IPS-20b (cell line): Measurements from ENCODE around the gene JKAMP.

Source experiments
- H3K27ac ChIP-seq: one replicate; pipeline ENCODE4 v1.5.1; 2013; ENCODE audit warnings: low read length
- H3K27me3 ChIP-seq: 2 replicates; pipeline ENCODE4 v1.6.1; 2013; ENCODE audit warnings: mild to moderate bottlenecking, low read length, inconsistent platforms; ENCODE audit not compliant: insufficient read depth
- H3K36me3 ChIP-seq: 2 replicates; pipeline ENCODE4 v1.6.1; 2013; ENCODE audit warnings: low read depth, mild to moderate bottlenecking, inconsistent platforms, low read length, moderate library complexity; ENCODE audit not compliant: insufficient read depth
- H3K4me1 ChIP-seq: 2 replicates; pipeline ENCODE4 v1.6.1; 2013; ENCODE audit warnings: mild to moderate bottlenecking, control low read depth, inconsistent platforms, low read length, moderate library complexity; ENCODE audit not compliant: insufficient read depth
- H3K4me3 ChIP-seq: 2 replicates; pipeline ENCODE4 v1.5.1; 2013; ENCODE audit warnings: mild to moderate bottlenecking, low read length, inconsistent platforms
- H3K9ac ChIP-seq: 2 replicates; pipeline ENCODE4 v1.6.1; 2013; ENCODE audit warnings: low read depth, mild to moderate bottlenecking, inconsistent platforms, low read length, moderate library complexity
- H3K9me3 ChIP-seq: 2 replicates; pipeline ENCODE4 v1.6.1; 2013; ENCODE audit warnings: mild to moderate bottlenecking, low read depth, low read length, inconsistent platforms; ENCODE audit not compliant: insufficient read depth

The JKAMP gene

GRCh38 chr14:59547310-59547709 lies 63.0 kb downstream of the JKAMP start:
- H3K4me3 ChIP-seq: no peak overlapping the region
- H3K27me3 ChIP-seq: no peaks in the 10 kb centered on the region
- no peaks in the 10 kb centered on the region for H3K36me3 ChIP-seq
- H3K4me1 ChIP-seq: no peaks in the 10 kb centered on the region
- H3K27ac ChIP-seq: no peak overlapping the region
- peaks cover 16% of the 10 kb centered on the region; the same call in 1 of the 2 replicates for H3K9me3 ChIP-seq
- no peak overlapping the region for H3K9ac ChIP-seq
